ENCODE measurements around the gene DENND6A.

The DENND6A gene

DNA sequence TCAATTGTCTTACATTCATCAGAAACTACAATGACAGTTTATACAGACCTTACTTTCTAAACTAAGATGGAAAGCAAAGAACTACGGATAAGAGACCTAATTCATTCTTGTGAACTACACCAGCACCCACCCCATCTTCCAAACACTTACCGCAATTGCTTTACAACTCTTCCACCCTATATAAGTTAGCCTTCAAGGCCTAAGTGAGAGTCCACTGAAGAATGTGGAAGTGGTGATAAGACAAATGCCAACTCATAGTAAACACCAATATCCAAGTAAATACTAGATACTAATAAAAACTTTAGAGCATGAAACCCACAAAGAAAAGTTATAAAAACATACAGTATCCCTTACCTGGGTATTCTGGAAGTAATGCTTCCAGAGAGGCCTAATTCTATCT is 109.3 kb downstream of the DENND6A start:
- peaks cover 60% of the 10 kb centered on the region for H3K79me2 ChIP-seq (ENCODE audit: insufficient read depth, low read length)
- no peak for TF ChIP-seq EZH2phosphoT487 (conservative IDR thresholded peaks at IDR 0.05; ENCODE audit: low read length)
- TF ChIP-seq CTCF (IDR thresholded peaks at IDR 0.05; ENCODE audit: insufficient read depth, low read length, poor library complexity, severe bottlenecking), result no peak
- no peaks in the 10 kb centered on the region for H3K9me2 ChIP-seq (replicated peaks; ENCODE audit: insufficient read depth, low read length)
- H3K4me3 ChIP-seq (ENCODE audit: insufficient read depth, low read length, poor library complexity, severe bottlenecking), result no peak overlapping the region
- H4K20me1 ChIP-seq (ENCODE audit: low read depth, low read length), result peaks cover 9% of the 10 kb centered on the region; the same call in 1 of the 2 replicates
- no peaks in the 10 kb centered on the region for H3K27me3 ChIP-seq (ENCODE audit: low read length)
- H2AFZ ChIP-seq (ENCODE audit: low read depth, low read length, severe bottlenecking), result no peak overlapping the region
- no peak overlapping the region for H3K27ac ChIP-seq (ENCODE audit: low read depth, low read length)
- H3K4me2 ChIP-seq (ENCODE audit: low read depth, low read length, poor library complexity, severe bottlenecking), result no peak overlapping the region
- no peaks in the 10 kb centered on the region for H3K9me3 ChIP-seq (ENCODE audit: insufficient read depth, low read length)
- no peak overlapping the region for H3K9ac ChIP-seq (ENCODE audit: low read length)
- H3F3A ChIP-seq (ENCODE audit: insufficient read depth), result peaks cover 8% of the 10 kb centered on the region
- peaks cover 2% of the 10 kb centered on the region; the same call in 1 of the 2 replicates for H3K36me3 ChIP-seq (ENCODE audit: low read length)

DNA sequence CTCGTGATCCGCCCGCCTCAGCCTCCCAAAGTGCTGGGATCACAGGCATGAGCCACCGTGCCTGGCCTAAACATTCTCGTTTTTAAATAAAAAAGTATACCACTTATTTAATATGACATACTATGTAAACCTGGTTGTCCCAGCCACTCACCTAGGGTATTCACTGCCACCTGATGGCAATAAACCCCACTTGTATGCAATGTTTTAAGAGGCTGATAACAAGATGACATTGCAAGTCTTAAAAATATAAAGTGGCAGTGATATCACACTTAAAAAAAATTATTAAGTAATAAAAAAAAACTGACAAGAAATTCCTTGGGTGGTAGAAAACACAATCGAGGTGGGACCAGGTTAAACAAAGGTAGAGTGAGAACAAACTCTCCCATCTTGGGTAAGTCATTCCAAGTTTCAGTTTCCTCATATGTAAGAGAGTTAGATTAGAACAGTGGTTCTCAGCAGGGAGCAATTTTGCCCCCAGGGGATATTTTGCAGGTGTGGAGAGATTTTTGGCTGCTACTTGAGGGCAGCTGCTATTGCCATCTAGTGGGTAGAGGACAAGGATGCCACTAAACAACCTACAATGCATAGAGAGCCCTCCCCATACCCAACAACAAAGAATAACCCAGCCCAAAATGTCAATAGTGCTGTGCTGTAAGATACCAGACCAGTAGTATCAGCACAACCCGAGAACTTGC is 110.3 kb downstream of the DENND6A start:
- no peaks in the 10 kb centered on the region for H3K9me3 ChIP-seq (ENCODE audit: insufficient read depth, low read length)
- no peaks in the 10 kb centered on the region for H3K9me2 ChIP-seq (replicated peaks; ENCODE audit: insufficient read depth, low read length)
- no peak for TF ChIP-seq EZH2phosphoT487 (conservative IDR thresholded peaks at IDR 0.05; ENCODE audit: low read length)
- H3F3A ChIP-seq (ENCODE audit: insufficient read depth), result peaks cover 8% of the 10 kb centered on the region
- H3K79me2 ChIP-seq (ENCODE audit: insufficient read depth, low read length), result peaks cover 56% of the 10 kb centered on the region
- no peaks in the 10 kb centered on the region for H3K27me3 ChIP-seq (ENCODE audit: low read length)
- H2AFZ ChIP-seq (ENCODE audit: low read depth, low read length, severe bottlenecking), result no peak overlapping the region
- H4K20me1 ChIP-seq (ENCODE audit: low read depth, low read length), result peaks cover 9% of the 10 kb centered on the region; the same call in 1 of the 2 replicates
- no peak overlapping the region for H3K4me2 ChIP-seq (ENCODE audit: low read depth, low read length, poor library complexity, severe bottlenecking)
- no peak overlapping the region for H3K27ac ChIP-seq (ENCODE audit: low read depth, low read length)
- peaks cover 4% of the 10 kb centered on the region; the same call in 1 of the 2 replicates for H3K36me3 ChIP-seq (ENCODE audit: low read length)
- no peak overlapping the region for H3K9ac ChIP-seq (ENCODE audit: low read length)
- no peak overlapping the region for H3K4me3 ChIP-seq (ENCODE audit: insufficient read depth, low read length, poor library complexity, severe bottlenecking)

DNA sequence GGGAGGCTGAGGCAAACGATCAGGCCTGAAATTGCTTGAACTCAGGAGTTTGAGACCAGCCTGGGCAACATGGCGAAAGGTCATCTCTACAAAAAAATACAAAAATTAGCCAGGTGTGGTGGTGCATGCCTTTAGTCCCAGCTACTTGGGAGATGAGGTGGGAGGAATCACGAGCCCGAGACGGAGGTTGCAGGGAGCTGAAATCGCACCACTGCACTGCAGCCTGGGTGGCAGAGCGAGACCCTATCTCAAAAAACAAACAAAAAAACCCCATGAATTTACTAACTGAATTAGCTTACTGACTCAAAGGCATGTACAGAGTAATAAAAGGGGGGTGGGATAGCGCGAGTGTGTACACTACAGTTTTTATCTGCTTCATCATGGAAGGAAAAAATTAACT is 115.1 kb downstream of the DENND6A start:
- Histone ChIP-seq H3K79me2 (ENCODE audit: insufficient read depth, low read length) (peaks cover 28% of the 10 kb centered on the region), H3K4me2 (ENCODE audit: low read depth, low read length, poor library complexity, severe bottlenecking) (no peak overlapping the region), H3K4me3 (ENCODE audit: insufficient read depth, low read length, poor library complexity, severe bottlenecking) (no peak overlapping the region), H3K27ac (ENCODE audit: low read depth, low read length) (no peak overlapping the region), H3K27me3 (ENCODE audit: low read length) (no peaks in the 10 kb centered on the region), H3K9me3 (ENCODE audit: insufficient read depth, low read length) (no peaks in the 10 kb centered on the region), H2AFZ (ENCODE audit: low read depth, low read length, severe bottlenecking) (no peak overlapping the region), H3F3A (ENCODE audit: insufficient read depth) (peaks cover 20% of the 10 kb centered on the region; the same call in 1 of the 2 replicates), H4K20me1 (ENCODE audit: low read depth, low read length) (no peaks in the 10 kb centered on the region), H3K36me3 (ENCODE audit: low read length) (peaks cover 23% of the 10 kb centered on the region; the same call in 1 of the 2 replicates), H3K9me2 (replicated peaks; ENCODE audit: insufficient read depth, low read length) (no peaks in the 10 kb centered on the region), H3K9ac (ENCODE audit: low read length) (no peak overlapping the region)
- TF ChIP-seq EZH2phosphoT487 (conservative IDR thresholded peaks at IDR 0.05; ENCODE audit: low read length) (no peak), CTCF (IDR thresholded peaks at IDR 0.05; ENCODE audit: insufficient read depth, low read length, poor library complexity, severe bottlenecking) (no peak)

GRCh38 chr3:57575966-57576626 is 116.8 kb downstream of the DENND6A start:
- H3K9me3 ChIP-seq (ENCODE audit: insufficient read depth, low read length), result no peaks in the 10 kb centered on the region
- no peak overlapping the region for H3K4me3 ChIP-seq (ENCODE audit: insufficient read depth, low read length, poor library complexity, severe bottlenecking)
- peaks cover 24% of the 10 kb centered on the region; the same call in 1 of the 2 replicates for H3F3A ChIP-seq (ENCODE audit: insufficient read depth)
- H3K9ac ChIP-seq (ENCODE audit: low read length), result no peak overlapping the region
- no peak overlapping the region for H3K27ac ChIP-seq (ENCODE audit: low read depth, low read length)
- no peak overlapping the region for H3K4me2 ChIP-seq (ENCODE audit: low read depth, low read length, poor library complexity, severe bottlenecking)
- no peaks in the 10 kb centered on the region for H3K27me3 ChIP-seq (ENCODE audit: low read length)
- H3K9me2 ChIP-seq (replicated peaks; ENCODE audit: insufficient read depth, low read length), result no peaks in the 10 kb centered on the region
- TF ChIP-seq EZH2phosphoT487 (conservative IDR thresholded peaks at IDR 0.05; ENCODE audit: low read length) (no peak), CTCF (IDR thresholded peaks at IDR 0.05; ENCODE audit: insufficient read depth, low read length, poor library complexity, severe bottlenecking) (no peak)
- H3K36me3 ChIP-seq (ENCODE audit: low read length), result peaks cover 27% of the 10 kb centered on the region; the same call in 1 of the 2 replicates
- no peak overlapping the region for H2AFZ ChIP-seq (ENCODE audit: low read depth, low read length, severe bottlenecking)
- peaks cover 27% of the 10 kb centered on the region for H3K79me2 ChIP-seq (ENCODE audit: insufficient read depth, low read length)
- no peaks in the 10 kb centered on the region for H4K20me1 ChIP-seq (ENCODE audit: low read depth, low read length)
